GM18951 (cell line): ENCODE measurements around the gene CDH13.

Experiments
- POLR2A ChIP-seq: IDR thresholded peaks from 4 replicates; pipeline ENCODE4 v1.6.1; 2011; ENCODE audit warnings: mild to moderate bottlenecking; ENCODE audit not compliant: insufficient read length, insufficient read depth; ENCODE audit errors: extremely low read depth
- in situ Hi-C: fragments of 300-500 bp; cut with MboI; formaldehyde crosslinking; loops from one replicate; pipeline ENCODE4 v1.12.0; 2022; ENCODE audit warnings: low sequenced_read_pairs, mixed read lengths, inconsistent platforms; ENCODE audit not compliant: unreplicated experiment

The CDH13 gene

GRCh38 chr16:83271123-83271522, 644.4 kb downstream of the CDH13 start:
- TF ChIP-seq POLR2A, result no peak
- in situ Hi-C loops, result no loop called here

GRCh38 chr16:83271970-83272575, 645.3 kb downstream of the CDH13 start:
- in situ Hi-C loops, result no loop called here
- no peak for TF ChIP-seq POLR2A

DNA sequence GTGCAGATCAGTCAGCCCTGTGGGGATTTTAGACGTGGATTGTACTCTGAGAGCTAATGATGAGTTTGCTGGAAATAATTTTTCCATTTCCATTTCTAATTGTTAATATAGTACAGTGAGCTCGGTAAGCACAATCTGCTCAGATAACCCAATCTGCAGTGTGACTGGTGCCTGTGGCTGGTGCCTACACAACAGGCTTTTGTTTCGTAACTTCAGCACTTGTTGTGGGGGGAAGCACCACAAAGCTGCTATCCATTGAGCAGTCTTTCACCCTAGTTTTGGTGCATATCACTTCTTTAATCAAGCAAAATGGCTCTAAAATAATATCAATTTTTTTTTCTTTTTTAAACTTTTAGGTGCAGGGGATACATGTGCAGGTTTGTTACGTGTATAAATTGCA, 646.1 kb downstream of the CDH13 start:
- in situ Hi-C loops, result no loop called here
- TF ChIP-seq POLR2A, result no peak

- no peak for TF ChIP-seq POLR2A
- in situ Hi-C loops, result no loop called here
Measured at GRCh38 chr16:83273504-83274173, 646.9 kb downstream of the CDH13 start.

GRCh38 chr16:83279251-83279650, 652.5 kb downstream of the CDH13 start:
- in situ Hi-C loops, result no loop called here

GRCh38 chr16:83285921-83286320, 659.2 kb downstream of the CDH13 start:
- no peak for TF ChIP-seq POLR2A
- in situ Hi-C loops, result no loop called here

More at GRCh38 chr16:83279251-83279650, 652.5 kb downstream of the CDH13 start:
- no peak for TF ChIP-seq POLR2A

GRCh38 chr16:83296505-83296904, 669.7 kb downstream of the CDH13 start:
- in situ Hi-C loops, result no loop called here
- no peak for TF ChIP-seq POLR2A

DNA sequence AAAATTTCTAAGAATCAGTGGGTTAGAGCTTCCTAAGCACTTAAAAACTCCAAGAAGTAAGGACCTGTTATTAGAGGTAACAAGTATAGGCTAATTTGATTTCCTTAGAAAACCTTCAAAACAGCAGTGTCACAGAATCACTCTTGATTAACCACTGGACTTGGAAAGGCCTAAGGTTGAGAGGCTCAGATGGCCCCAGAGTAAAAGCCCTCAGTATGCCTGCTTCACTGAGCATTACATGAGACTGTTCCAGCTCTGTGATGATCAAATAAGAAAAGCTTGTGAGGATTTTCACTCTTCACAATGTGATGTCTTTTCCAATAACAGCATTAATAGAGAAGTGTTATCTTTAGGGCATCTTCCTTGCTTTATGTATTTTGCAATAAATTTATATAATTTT, 671.8 kb downstream of the CDH13 start:
- in situ Hi-C loops, result no loop called here

DNA sequence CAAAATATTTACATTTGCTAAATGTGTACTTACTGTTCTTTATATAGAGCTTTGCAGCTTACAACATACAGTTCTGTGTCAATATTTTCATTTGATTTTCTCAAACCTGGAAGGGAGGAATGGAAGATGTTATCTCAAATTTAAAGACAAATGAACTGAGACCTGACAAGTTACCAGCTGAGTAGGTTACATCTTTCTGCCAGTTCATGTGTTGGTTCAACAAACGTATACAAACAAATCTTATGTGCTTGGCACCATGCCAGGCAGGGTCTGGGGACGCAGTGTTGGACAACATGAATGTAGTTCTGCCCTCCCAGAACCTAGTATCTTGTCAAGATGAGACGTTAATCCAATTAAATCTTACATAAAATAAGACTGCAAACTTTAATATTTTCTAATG, 673.6 kb downstream of the CDH13 start:
- TF ChIP-seq POLR2A, result no peak
- in situ Hi-C loops, result no loop called here

More for the DNA sequence above, 671.8 kb downstream of the CDH13 start:
- no peak for TF ChIP-seq POLR2A

DNA sequence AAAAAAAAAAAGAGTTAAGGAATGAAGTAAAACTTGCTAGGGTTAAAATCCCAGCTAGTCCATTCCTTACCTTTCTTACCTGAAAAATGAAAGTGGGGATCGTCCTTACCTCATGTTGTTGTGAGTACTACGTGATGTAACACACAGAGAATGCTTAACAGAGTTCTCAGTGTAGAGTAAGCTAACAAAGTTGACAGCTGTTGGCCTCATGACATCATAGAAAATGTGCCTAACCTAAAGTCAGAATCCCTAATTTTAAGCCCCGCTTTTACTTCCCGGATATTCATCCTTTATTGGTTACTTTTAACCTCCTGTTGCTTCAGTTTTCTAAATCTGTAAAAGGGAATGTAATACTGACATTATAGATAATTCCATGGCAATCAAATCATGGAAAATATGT, 675.2 kb downstream of the CDH13 start:
- in situ Hi-C loops, result no loop called here
- TF ChIP-seq POLR2A, result no peak

- in situ Hi-C loops, result no loop called here
- TF ChIP-seq POLR2A, result no peak
Measured at GRCh38 chr16:83302853-83303252, 676.1 kb downstream of the CDH13 start.

GRCh38 chr16:83305092-83305491, 678.3 kb downstream of the CDH13 start:
- in situ Hi-C loops, result no loop called here
- no peak for TF ChIP-seq POLR2A

DNA sequence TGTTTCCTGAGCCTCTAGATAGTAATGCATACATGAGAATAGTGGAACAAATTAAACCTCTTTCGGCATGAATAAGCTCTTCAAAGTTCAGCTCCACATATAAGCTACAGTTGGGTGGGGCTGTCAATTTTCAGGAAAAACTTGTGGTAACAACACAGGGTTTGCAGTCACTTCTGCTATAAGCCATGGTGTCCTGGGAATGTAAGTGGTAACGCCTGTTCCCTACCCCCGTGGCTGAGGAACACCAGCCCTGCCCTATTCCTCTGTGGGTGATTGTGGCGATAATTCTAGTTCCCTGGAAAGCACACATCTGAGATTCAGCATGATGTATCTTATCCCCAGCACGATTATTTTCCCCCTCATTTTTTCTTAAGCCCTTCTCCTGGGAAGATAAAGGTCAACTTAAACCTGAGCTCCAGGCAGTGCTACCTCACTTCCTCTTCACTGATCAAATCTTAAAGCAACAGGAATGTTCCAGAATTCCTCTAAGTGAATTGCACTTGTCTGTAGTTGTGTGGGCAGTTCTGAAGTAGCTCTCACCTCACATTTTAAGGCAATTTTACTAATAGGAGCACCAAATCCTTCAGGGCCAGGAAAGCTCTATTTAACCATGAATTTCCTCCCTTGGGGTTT, 680.3 kb downstream of the CDH13 start:
- no peak for TF ChIP-seq POLR2A
- in situ Hi-C loops, result no loop called here

DNA sequence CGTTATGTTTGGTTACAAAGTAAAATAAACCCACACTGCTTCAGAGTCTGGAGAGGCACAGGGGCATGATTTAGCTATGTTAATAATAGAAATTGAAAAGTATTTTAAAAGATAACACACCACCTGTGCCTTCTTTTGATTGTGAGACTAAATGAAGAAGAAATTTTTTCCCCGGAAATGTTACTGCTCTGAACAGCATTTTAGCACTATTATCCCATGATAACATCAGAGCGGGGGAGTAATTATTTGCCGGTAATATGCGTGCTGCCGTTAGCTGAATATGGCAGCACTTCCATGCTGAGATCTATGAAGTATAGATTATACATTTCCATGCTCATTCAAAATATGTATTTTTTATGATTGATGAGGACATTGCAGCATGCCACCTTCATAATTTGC, 680.8 kb downstream of the CDH13 start:
- in situ Hi-C loops, result no loop called here
- TF ChIP-seq POLR2A, result no peak
